ENCODE results near the gene RBM15B. TPM values are rescaled to one million over a fixed set of nuclear protein-coding genes. Genes with fewer than 3 reads are reported as not detected.
"Not testable (repeated sequence)": the region's sequence is repeated elsewhere in the genome, so short reads cannot be mapped to it uniquely, and the experiment has no call there.

RBM15B gene
- total RNA-seq, 2 experiments from 2014 or later: 29.1 to 29.2 TPM

- no peaks in the 10 kb centered on the region for H3K9me3 ChIP-seq (ENCODE audit: control insufficient read depth in 1 of 2, insufficient read depth in 1 of 2, low read length in 2 of 2)
- DNase-seq: peak in 1 of 14 experiments; percentile 15
- no peaks in the 10 kb centered on the region for H3K9me3 Mint-ChIP-seq
- ChIA-PET POLR2A (interaction anchor here (1.1 to 3.9 kb wide), 12 partner anchors 8 to 1036 kb away, joined by 3 to 29 read pairs (median 11); partner anchors contain the start of genes CYB561D2, DCAF1, HEMK1 and MAPKAPK3), CTCF (interaction anchor here (4.9 kb wide), 1 partner anchor 771 kb away, joined by 19 read pairs; the partner anchor contains the start of gene MAPKAPK3)
- ATAC-seq (ENCODE audit: poor library complexity): no peak
- TF ChIP-seq CTCF (IDR thresholded peaks at IDR 0.05): no peak
- H3K4me1 Mint-ChIP-seq (ENCODE audit: low read depth): peaks cover 63% of the 10 kb centered on the region
- no peaks in the 10 kb centered on the region for H3K27me3 ChIP-seq (ENCODE audit: control insufficient read depth in 1 of 2, insufficient read depth in 2 of 2, low read length in 2 of 2)
- peaks cover 48% of the 10 kb centered on the region for H3K36me3 Mint-ChIP-seq (ENCODE audit: low read depth)
- intact Hi-C loops (cut with DNase I, micrococcal nuclease): loop anchor here (5.0 to 10.0 kb wide), 7 partner anchors 286 to 1019 kb away; partner anchors contain the start of genes C3orf18 (in 1 of the 2), HEMK1 (in 1 of the 2), MAPKAPK3 (in 1 of the 2) and PARP3 (in 1 of the 2)
- no peaks in the 10 kb centered on the region for H3K27me3 Mint-ChIP-seq
- peaks cover 26% of the 10 kb centered on the region for H3K36me3 ChIP-seq (ENCODE audit: insufficient read depth, low read length)
- peak overlapping the region; percentile 73 to 77 for H3K27ac ChIP-seq (ENCODE audit: low read depth in 1 of 2, low read length in 2 of 2)
- H3K4me3 Mint-ChIP-seq: peak overlapping the region; percentile 99
- peaks cover 57% of the 10 kb centered on the region for H3K4me1 ChIP-seq (ENCODE audit: insufficient read depth, low read length)
- peak overlapping the region; percentile 99 for H3K4me3 ChIP-seq (ENCODE audit: low read length)
- peak overlapping the region; percentile 99 for H3K27ac Mint-ChIP-seq
Observed at GRCh38 chr3:51386159-51386851, 4.8 kb upstream of the RBM15B start.

GRCh38 chr3:51386852-51387229 is 4.2 kb upstream of the RBM15B start:
- H3K4me3 ChIP-seq (ENCODE audit: low read length): no peak overlapping the region
- H3K27me3 ChIP-seq (ENCODE audit: control insufficient read depth in 1 of 2, insufficient read depth in 2 of 2, low read length in 2 of 2): no peaks in the 10 kb centered on the region
- POLR2A ChIA-PET: interaction anchor here (3.9 kb wide), 1 partner anchor 817 kb away, joined by 27 read pairs; the partner anchor contains the start of gene HEMK1
- H3K27ac ChIP-seq (ENCODE audit: low read depth in 1 of 2, low read length in 2 of 2): no peak overlapping the region
- Mint-ChIP-seq H3K4me3 (peak overlapping the region; percentile 99), H3K9me3 (no peaks in the 10 kb centered on the region), H3K27ac (peak overlapping the region; percentile 99), H3K27me3 (no peaks in the 10 kb centered on the region), H3K4me1 (ENCODE audit: low read depth) (peaks cover 63% of the 10 kb centered on the region), H3K36me3 (ENCODE audit: low read depth) (peaks cover 48% of the 10 kb centered on the region)
- H3K4me1 ChIP-seq (ENCODE audit: insufficient read depth, low read length): peaks cover 60% of the 10 kb centered on the region
- H3K9me3 ChIP-seq (ENCODE audit: control insufficient read depth in 1 of 2, insufficient read depth in 1 of 2, low read length in 2 of 2): no peaks in the 10 kb centered on the region
- DNase-seq (peak in 1 of 14 experiments; percentile 21), ATAC-seq (ENCODE audit: poor library complexity) (no peak)
- H3K36me3 ChIP-seq (ENCODE audit: insufficient read depth, low read length): peaks cover 26% of the 10 kb centered on the region
- no peak for TF ChIP-seq CTCF (IDR thresholded peaks at IDR 0.05)
- intact Hi-C loops (cut with DNase I, micrococcal nuclease): loop anchor here (5.0 to 10.0 kb wide), 7 partner anchors 285 to 1020 kb away; partner anchors contain the start of genes C3orf18 (in 1 of the 2), HEMK1 (in 1 of the 2), MAPKAPK3 (in 1 of the 2) and PARP3 (in 1 of the 2)
- CTCF ChIA-PET: interaction anchor here (1.2 to 4.9 kb wide), 2 partner anchors 415 to 771 kb away, joined by 3 to 19 read pairs; partner anchors contain the start of gene MAPKAPK3

- H3K27ac ChIP-seq (ENCODE audit: low read depth in 1 of 2, low read length in 2 of 2); ATAC-seq (ENCODE audit: poor library complexity): not testable (repeated sequence)
- POLR2A ChIA-PET: interaction anchor here (3.9 kb wide), 1 partner anchor 818 kb away, joined by 27 read pairs; the partner anchor contains the start of gene HEMK1
Observed at GRCh38 chr3:51387281-51387680, 3.8 kb upstream of the RBM15B start.

More at GRCh38 chr3:51387281-51387680, 3.8 kb upstream of the RBM15B start:
- H3K36me3 ChIP-seq (ENCODE audit: insufficient read depth, low read length): peaks cover 27% of the 10 kb centered on the region
- peak overlapping the region; percentile 99 for H3K27ac Mint-ChIP-seq
- H3K4me3 Mint-ChIP-seq: peak overlapping the region; percentile 99
- not testable (repeated sequence) for H3K9me3 Mint-ChIP-seq; H3K27me3 Mint-ChIP-seq; H3K4me3 ChIP-seq (ENCODE audit: low read length); H3K9me3 ChIP-seq (ENCODE audit: control insufficient read depth in 1 of 2, insufficient read depth in 1 of 2, low read length in 2 of 2); H3K27me3 ChIP-seq (ENCODE audit: control insufficient read depth in 1 of 2, insufficient read depth in 2 of 2, low read length in 2 of 2)
- H3K4me1 Mint-ChIP-seq (ENCODE audit: low read depth): peaks cover 63% of the 10 kb centered on the region
- H3K36me3 Mint-ChIP-seq (ENCODE audit: low read depth): peaks cover 48% of the 10 kb centered on the region
- intact Hi-C loops (cut with DNase I, micrococcal nuclease): loop anchor here (5.0 to 10.0 kb wide), 7 partner anchors 285 to 1020 kb away; partner anchors contain the start of genes C3orf18 (in 1 of the 2), HEMK1 (in 1 of the 2), MAPKAPK3 (in 1 of the 2) and PARP3 (in 1 of the 2)
- CTCF ChIA-PET: interaction anchor here (1.2 kb wide), 1 partner anchor 415 kb away, joined by 3 read pairs; no protein-coding TSS in a partner anchor
- H3K4me1 ChIP-seq (ENCODE audit: insufficient read depth, low read length): peaks cover 65% of the 10 kb centered on the region
- DNase-seq: peak in 1 of 14 experiments; percentile 8

Measured in CD4-positive, alpha-beta T cell (primary cell).